NCI-H526 (cell line): ENCODE data around the gene TP53I11.
A peak's percentile ranks its signal among the peaks of the same experiment; 100 is the strongest.

Source experiments
- DNase-seq, 2 experiments: peaks; one replicate each; lab custom pipeline; 2025; lab: John Stamatoyannopoulos, UW

The TP53I11 gene

DNA sequence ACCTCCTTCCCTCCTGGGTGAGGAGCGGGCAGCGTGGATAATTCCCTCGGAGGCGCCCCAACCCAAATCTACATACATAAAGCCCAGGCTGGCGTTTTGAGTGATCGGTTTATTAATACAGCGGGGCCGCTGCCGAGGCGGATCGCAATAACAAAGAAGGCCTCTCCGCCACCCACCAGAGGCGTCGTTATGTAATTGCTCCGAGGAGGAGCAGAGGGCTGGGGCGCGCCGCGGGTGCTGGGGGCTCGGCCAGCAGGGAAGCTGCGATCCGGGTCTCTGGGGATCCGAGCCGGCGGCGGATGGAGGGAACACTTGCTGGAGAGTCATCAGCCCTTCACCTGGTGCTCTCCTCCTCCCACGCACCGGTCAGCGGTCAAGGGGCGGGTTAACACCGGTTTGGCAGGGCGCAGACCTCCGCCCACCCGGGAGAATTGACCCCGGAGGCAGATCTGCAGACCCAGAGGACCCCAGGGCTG is 6.4 kb upstream of the TP53I11 start:
- DNase-seq: peak in 1 of 2 experiments; percentile 78

DNA sequence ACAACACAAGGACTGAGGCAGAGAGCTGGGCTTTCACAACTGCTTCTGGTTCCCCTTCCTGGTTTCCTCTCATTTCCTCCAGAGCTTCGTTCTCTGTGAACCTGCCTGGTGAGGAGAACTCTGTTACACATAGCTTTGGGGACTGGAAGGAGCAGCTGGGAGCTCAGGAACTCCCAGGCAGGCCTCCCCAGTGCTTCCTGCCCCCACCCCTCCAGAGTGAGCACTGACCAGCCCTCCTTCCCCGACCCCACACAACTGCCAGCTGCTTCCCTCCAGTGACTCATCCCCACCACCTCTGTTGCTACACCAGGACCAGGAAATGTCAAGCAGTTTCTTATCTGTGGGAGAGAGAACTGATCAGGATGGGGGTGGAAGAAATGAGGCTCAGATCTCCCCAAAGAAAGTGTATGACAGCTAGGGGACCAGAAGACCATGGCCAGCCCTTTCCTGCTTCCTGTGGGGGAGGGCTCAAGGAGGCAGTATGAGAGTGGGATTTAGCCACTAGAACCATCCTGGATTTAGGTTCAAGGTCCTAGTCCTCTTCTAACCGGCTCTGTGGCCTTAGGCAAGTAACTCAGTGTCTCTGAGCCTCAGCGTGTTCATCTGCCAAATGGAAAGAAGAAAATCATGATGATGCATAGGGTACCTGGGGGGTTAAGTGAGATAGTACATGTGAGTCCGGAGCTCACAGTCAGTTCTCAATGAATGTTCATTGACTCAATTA is 4.5 kb upstream of the TP53I11 start:
- no peak for DNase-seq

DNA sequence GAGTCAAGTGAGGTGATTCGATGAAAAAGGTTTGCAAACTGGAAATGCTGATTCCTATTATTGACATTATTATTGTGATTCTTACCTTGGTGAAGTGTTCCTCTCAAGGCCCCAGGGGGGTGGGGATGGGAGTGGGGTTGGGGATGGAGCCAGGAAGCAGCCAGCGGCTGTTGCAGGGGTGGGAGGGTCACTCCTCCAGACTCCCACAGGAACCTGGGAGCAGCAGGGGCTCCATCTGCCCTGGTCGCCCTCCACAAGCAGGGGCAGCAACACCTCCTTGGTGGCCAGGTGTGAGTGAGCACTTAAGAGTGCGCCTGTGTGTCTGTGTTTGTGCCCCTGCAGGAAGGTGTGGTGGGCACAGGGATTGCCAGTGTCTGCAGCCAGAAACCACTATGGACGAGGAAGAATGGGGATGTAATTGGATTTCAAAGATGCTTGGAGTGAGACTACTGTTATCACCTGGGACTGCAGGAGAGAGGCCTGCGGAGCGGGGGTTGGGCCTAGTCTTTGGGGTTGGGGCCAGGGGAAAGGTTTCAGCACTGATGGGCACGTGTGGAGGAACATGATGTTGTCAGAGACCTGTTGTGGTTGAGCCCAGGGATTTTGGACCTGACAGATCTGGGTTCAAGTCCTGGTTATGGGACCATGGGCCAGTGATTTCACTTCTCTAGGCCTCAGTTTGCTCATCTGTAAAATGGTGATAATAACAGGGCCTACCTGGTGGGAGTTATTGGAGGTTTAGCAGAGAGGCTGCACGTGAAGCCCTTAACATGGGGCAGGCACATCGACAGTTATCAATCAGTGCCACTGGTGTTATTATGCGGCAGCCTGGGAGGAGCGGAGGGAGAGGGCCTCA is 3.6 kb upstream of the TP53I11 start:
- DNase-seq: no peak

DNA sequence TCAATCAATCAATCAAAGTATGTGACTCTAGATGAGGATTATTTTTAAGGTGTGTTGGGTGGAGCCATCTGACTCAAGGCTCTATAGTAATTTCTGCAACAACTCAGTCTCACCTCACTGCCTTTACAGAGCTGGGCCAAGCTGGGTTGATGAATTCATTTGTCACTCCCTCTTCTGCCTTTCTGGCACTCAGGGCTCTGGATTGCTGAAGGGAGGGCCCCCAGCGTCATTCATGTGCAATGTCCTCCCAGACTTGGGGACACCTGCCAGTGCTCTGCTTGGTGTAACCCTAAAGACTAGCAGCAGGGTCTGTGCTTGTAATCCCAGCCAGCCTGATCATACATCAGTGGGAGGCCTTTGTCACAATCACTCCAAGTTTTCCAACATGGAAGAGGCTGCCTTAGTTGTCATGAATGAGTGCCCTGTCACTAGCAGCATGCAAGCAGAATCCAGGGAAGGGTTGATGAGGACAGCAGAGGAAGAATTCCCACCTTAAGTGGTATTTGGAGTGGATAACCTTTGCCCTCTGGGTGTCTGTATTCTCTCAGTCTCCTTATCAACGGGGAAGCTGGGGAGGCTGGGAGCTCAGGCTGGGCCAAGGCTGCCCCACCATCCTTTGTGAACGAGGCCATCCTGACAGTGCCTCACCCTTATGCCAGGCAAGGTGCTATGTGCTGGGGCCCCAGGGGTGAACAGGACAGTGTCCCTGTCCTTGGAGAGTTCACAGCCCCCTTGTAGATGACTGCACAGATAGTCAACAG is 2.0 kb upstream of the TP53I11 start:
- DNase-seq: no peak

DNA sequence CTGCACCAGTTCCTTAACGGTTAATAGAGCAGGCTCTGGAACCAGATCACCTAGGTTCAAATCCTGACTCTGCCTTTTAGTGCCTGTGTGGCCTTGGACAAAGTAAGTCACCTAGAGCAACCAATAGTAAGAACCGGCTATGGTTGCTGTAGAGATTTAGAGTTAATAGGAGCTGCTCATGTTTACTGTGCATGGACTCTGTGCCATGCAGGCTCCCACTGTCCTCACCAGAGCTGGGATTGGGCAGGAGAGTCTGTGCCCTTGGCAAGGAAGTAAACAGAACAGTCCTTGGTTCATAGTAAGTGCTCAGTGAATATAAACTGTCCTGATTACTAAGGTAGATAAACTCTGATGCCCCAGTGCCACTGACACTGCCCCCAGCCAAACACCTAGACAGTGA is 1.4 kb upstream of the TP53I11 start:
- DNase-seq: no peak

DNA sequence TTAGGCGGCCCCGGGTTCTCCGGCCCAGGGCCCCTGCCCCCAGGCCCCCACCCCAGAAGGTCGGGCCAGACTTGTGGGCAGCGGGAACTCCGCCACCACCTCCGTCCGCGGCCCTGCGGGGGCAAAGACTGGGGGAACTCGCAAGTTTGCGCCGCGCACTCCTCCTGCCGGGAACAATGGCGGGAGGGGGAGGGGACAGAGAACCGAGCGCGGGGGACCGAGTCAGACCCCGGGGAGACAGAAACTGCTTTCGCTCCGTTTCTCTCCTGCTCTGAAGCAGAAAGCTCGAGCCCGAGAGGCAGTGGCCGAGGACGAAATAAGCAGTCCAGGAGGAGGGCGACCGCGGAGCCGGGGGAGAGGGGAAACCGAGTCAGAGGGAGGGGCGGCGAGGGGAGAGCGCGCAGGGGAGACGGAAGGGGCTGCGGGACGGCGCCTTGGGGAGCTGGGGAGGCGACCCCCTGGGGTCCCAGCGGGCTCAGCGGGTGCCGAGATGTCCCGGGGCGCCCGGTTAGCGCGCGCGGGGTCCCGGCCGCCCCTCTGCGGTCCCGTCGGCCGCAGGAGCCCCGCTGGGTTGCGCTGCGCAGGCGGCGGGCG is 555 bp downstream of the TP53I11 start:
- DNase-seq: peak in 1 of 2 experiments; percentile 66

DNA sequence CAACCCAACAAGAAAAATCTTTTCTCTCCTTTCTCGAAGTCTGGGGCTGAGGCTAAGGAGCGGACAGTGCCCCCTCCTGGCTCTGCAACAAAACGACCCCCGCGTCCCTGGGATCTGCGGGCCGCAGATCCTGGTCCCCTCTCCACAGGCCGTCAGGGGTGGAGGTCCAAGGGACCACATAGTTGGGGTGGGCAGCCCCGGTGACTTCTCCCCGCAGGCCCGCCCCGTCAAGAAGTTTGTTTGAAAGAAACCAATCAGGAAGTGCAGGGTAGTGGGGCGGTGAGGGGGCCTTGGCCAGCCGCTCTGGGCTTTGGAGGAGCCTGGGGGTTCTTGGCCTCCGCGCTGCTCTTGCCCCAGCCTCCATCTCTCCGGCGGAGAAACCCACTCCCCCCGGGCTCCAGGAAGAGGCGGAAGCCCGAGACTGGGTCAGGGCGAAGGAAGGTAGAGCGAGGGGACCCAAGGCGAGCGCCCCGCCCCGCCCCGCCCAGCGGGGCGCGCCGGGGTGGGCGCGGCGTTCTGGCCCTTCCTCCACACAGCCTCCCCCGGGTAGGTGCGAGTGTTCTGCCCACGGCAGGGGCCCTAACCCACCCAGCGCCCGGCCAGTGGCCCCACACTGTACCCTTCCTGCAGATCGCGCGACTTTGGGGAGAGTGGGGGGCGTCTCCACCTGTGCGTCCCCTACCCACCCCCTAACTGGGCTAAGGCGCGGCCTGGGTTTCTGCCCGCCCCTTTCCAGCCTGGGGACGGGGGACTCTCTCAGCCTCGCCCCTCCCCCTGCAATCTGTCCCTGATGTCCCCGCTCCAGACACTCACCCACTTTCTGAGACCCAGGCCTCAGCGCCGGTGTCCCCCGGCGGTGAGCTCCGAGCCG is 1.3 kb downstream of the TP53I11 start:
- peak in 1 of 2 experiments; percentile 66 for DNase-seq

DNA sequence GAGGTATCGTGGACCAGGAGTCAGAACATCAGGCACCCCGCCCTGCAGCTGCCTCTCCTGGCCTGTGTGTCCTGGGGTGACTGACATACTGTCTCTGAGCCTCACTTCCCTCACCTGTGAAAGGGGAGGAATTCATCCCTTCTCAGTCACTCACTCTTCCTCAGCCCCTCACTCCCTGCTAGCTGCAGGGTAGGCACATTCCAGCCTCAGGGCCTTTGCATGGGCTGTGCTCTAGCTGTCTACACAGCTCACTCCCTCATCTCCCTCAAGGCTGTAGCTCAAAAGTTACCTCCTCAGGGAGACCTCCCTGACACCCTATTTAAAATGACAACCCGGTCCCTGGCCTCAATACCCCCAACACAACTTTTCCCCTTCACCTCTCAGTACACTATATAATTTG is 2.5 kb downstream of the TP53I11 start:
- DNase-seq: no peak

DNA sequence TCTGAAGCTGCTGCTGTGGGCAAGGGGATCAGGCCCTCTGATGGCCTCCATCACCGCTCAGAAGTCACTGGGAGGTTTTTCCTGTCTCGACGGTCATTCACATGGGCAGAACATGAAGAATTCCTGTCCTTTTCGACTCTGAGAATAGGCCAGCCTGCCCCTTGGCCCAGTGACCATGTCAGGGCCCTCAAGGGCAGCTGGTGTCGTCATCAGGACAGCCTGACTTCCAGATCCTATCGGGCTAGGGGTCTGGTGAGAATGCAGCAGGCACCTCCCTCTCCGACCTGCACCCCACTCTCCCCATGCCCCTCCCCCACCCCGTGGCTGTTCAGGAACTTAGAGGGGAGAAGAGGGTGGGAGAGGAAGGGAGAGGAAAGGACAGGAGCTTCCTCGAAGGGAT is 3.6 kb downstream of the TP53I11 start:
- no peak for DNase-seq

DNA sequence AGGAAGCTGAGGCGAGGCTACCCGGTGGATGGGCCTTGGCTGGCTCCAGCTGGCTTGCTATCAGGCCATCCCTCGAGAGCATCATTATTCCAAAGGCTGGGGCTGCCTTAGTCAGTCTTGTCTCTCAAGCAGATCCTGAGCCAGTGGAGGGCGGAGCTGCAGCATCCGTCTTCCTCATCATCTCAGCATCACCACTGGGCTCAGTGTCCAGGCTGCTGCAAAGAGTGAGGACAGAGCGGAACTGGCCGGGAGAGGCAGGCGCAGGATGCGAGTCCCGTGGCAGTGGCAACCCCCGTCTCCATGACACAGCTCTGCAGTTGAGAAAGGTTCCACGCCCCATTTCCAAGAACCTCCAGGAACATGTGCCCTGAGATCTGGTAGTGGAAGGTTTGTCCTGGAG is 4.4 kb downstream of the TP53I11 start:
- DNase-seq: no peak

DNA sequence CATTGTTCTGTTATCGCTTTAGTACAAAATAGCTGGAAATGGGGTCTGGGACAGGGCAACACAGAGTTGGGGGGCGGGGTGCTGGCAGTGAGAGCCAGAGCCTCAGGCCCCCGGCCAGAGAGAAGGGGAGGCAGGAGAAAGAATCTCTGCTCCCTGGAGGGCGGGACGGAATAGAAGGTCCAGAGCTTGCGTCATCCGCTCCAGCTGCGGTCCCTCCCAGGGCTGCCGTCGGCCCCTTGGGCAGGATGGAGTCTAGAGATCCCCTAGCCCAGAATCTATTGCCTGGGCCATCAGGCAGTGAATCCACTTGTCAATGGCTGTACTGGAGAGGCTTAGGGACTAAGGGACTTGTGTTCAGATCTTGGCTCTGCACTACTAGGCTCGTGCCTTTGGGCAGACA is 5.0 kb downstream of the TP53I11 start:
- DNase-seq: no peak

DNA sequence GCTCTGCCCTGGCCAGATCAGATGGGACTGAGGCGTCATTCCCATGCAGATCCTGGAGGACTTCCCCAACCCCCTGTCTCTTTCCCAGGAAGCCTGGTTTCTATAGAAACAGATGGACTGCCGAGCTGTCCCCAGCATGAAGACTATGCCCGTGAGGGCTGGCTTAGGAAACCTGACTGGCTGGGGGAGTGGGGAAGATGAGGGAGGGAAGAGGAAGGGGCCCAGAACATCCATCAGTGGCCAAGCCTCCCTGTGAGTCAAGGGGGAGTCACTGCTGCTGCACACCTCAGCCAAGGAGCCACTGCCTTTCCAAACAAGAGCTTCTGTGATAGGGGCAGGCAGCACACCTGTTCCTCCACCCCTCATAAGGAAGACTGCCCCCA is 5.8 kb downstream of the TP53I11 start:
- DNase-seq: no peak

DNA sequence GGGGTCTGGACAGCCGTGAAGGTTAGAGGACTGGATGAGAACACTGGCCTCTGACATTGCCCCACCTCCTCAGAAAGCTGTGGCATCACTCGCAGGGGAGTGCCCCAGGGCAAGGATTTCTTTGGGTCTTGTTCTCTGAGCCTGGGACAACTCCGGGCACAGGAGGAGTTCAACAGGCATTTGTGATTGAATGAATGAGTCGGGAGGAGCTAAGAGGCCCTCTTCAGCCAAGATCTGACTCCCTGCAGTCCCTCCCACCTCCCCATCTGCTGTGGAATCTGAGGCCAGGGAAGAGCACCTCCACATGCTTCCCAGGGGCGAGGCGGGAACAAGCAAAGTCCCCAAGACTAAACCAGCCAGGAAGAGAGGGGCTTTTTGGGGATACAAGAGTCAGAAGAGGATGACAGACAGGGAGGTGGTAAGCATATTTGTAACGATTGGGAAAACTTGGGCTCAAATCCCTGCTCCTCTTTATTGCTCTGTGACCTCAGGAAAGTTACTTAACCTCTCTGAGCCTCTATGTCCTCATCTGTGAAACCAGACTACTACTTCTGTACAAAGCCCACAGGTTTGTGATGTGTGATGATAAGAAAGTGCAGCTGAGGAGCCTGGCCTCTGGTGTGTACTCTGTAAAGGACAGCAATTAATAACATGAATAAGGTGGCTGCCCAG is 6.4 kb downstream of the TP53I11 start:
- DNase-seq: no peak

DNA sequence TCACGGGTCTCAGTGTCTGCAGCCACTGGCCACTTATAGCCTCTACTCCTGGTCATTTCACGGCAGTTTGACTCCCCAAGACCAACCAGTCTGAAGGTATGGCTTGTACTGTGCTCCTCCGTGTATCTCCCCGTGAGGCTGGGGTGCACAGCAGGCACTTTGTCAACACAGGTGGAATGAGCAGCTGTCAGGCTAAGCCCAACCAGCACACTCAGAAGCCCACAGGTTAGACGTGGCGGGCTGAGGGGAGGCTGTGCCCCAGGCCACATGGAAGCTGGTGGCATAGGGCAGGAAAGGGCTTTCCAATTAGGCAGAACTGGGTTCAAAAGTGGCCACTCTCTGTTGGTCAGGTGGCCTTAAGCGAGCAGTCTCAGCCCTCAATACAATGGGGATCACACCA is 7.0 kb downstream of the TP53I11 start:
- no peak for DNase-seq

DNA sequence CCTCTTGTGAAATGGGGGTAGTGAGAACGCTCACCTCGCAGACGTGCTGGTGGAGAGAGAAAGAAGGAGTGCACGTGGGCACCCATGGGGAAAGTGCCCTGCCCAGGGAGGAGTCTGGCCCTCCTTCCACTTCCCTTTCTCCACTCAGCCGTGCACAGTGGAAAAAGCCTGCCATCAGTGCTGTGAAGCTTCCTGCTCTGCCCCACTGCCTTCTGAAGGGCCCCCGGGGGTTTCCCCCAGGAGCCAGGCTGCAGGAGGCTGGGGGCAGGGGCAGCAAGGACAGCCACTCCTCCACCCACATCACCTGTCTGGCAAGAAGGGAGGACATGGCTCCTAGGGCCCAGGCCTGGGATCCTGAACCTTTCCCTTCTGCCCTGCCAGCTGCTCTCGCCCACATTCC is 7.6 kb downstream of the TP53I11 start:
- peak in 1 of 2 experiments; percentile 40 for DNase-seq

DNA sequence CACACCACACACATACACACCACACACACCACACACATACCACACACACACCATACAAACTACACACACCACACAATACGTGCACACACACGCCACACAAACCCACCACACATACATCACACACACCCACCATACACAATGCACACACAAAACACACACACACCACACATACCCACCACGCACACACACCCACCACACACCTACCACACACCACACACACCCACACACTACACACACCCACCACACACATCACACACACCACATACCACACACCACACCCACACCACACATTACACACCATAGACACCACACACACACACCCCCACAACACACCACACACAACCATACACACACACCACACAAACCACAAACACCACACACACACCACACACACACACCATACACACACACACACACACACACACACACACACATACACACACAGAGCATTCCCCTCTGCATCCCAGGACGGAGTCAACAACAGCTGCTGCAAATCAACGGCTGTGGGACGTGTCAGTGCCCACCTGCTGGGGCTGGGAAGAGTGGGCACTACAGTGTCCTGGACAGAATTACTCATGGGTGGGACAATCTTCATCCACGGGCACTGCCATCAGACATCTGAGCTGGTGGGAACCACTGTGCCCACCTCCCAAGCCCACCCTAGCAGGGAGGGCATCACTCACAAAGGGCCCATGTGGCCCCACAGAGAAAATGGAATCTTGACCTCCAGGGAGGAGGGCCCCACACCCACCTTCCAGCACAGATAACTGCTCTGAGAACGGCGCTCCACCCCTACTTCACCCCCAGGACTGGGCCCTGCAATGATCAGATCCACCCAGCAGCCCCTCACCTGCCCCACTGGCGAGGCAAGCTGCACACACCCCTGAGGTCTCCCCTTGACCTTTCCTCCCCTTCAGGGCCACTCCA is 8.4 kb downstream of the TP53I11 start:
- DNase-seq: no peak

DNA sequence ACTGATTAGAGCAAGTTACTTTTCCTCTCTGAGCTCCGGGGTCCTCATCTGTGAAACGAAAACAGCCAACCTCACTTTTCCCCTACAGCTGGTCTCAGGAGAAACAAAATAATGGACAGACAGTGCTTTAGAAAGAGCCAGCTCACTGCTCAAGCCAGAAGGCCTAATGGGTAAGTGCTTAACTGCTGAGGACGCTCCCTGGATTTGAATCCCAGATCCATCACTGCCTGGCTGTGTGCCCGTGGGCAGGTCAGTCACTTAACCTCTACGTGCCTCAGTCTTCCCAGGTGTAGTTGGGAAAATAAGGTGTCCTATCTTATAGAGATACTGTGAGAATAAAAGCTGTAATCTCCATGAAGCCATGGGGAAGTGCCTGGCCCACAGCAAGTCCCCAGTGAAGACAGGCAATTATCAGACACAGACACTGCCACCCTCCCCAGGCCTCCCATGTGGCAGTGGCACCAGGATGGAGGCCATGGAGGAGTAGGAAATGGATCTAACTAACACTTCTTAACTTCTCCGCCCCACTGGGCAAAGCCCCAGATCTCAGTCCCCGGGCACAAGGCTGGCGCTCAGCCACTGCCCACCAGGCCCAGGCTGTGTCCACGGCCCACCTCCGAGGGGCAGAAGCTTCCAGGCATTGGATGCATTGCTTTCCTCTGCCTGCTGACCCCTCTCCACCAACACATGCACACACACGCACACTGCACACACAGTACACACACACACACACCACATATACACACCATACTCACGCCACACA is 9.2 kb downstream of the TP53I11 start:
- no peak for DNase-seq

DNA sequence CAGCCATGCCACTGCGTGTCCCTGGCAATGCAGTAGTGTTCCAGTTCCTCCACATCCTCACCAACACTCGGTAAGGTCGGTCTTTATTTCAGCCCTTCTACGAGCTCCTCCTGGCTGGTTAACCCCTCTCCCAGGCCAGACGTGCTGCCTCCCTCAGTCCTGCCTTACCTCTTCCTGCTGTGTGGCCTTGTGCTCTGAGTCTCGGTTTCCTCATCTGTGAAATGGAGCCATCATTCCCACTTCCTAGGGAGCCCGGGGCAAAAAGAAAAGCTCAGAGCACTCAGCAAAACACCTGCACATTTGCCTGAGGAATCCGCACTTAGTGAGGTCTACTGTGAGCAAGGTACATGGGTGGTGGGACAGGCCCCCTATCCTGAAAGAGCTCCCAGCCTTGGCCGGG is 9.8 kb downstream of the TP53I11 start:
- no peak for DNase-seq

DNA sequence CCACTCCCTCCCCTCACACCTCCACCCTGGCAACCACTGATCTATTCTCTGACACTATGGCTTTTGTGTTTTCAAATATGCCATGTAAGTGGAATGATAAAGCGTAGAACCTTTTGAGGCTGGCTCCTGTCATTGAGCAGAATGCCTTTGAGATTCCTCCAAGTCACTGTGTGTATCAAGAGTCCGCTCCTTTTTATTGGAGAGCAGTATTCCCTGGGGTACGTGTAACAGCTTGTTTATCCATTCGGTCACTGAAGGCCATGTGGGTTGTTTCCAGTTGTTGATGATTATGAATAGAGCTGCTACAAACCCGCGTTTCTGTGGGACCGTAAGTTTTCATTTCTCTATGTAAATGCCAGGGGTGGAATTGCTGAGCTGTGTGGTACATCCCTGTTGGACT is 10.3 kb downstream of the TP53I11 start:
- DNase-seq: no peak
